Keratinocyte (primary cell): ENCODE results near the gene SMAD3. TPM values are rescaled to one million over a fixed set of nuclear protein-coding genes. Genes with fewer than 3 reads are reported as not detected.

Experiments
- DNase-seq: peaks from one replicate; pipeline ENCODE4 v3.0.0-alpha.2; 2011; ENCODE audit warnings: low read depth, missing footprints, low spot score
- FAIRE-seq: peaks from 2 replicates; lab custom pipeline; 2011; peaks lifted over from hg19 to GRCh38; lab: Jason Lieb, UNC
- H2AFZ ChIP-seq: 2 replicates; pipeline ENCODE4 v1.6.0; 2012; ENCODE audit warnings: low read length, control low read depth, inconsistent platforms; ENCODE audit not compliant: control insufficient read depth
- H3K27ac ChIP-seq: 2 replicates; pipeline ENCODE4 v1.5.1; 2011; ENCODE audit warnings: low read length; ENCODE audit not compliant: control insufficient read depth, insufficient read depth
- H3K27me3 ChIP-seq: 3 replicates; pipeline ENCODE4 v1.6.0; 2011; ENCODE audit warnings: low read length; ENCODE audit not compliant: control insufficient read depth, insufficient read depth; ENCODE audit errors: extremely low read depth
- H3K36me3 ChIP-seq, 2 experiments: 2 replicates in 1 of 2; 3 replicates in 1 of 2; pipeline ENCODE4 v1.5.1; 2011; ENCODE audit warnings: low read length in 2 of 2, mild to moderate bottlenecking in 1 of 2; ENCODE audit not compliant: control insufficient read depth in 2 of 2, insufficient read depth in 2 of 2; ENCODE audit errors: extremely low read depth in 1 of 2
- H3K4me1 ChIP-seq: 3 replicates; pipeline ENCODE4 v1.5.1; 2011; ENCODE audit warnings: low read length; ENCODE audit not compliant: control insufficient read depth, insufficient read depth; ENCODE audit errors: extremely low read depth
- H3K4me2 ChIP-seq: 3 replicates; pipeline ENCODE4 v1.6.0; 2011; ENCODE audit warnings: low read depth, low read length; ENCODE audit not compliant: control insufficient read depth, insufficient read depth; ENCODE audit errors: extremely low read depth
- H3K4me3 ChIP-seq, 3 experiments: fragments of 200-600 bp in 1 of 3; sonication (generic) in 1 of 3; 2 replicates in 2 of 3; 3 replicates in 1 of 3; pipeline ENCODE4 v1.5.1; 2011 to 2016; ENCODE audit warnings: low read length in 3 of 3, mild to moderate bottlenecking in 3 of 3, control low read depth in 2 of 3, inconsistent platforms in 1 of 3, low read depth in 1 of 3, mixed read lengths in 1 of 3, mixed run types in 1 of 3, moderate library complexity in 1 of 3; ENCODE audit not compliant: control insufficient read depth in 2 of 3, insufficient read depth in 2 of 3; ENCODE audit errors: extremely low read depth in 1 of 3
- H3K79me2 ChIP-seq: 2 replicates; pipeline ENCODE4 v1.6.0; 2012; ENCODE audit warnings: low read length; ENCODE audit not compliant: control insufficient read depth, insufficient read depth
- H3K9ac ChIP-seq: 3 replicates; pipeline ENCODE4 v1.6.0; 2011; ENCODE audit warnings: low read length; ENCODE audit not compliant: control insufficient read depth, insufficient read depth; ENCODE audit errors: extremely low read depth
- H3K9me1 ChIP-seq: 3 replicates; pipeline ENCODE4 v1.6.0; 2011; ENCODE audit warnings: low read length; ENCODE audit not compliant: control insufficient read depth, insufficient read depth; ENCODE audit errors: extremely low read depth
- H3K9me3 ChIP-seq: 2 replicates; pipeline ENCODE4 v1.5.1; 2012; ENCODE audit warnings: low read depth, low read length; ENCODE audit not compliant: control insufficient read depth
- H4K20me1 ChIP-seq: 3 replicates; pipeline ENCODE4 v1.6.0; 2011; ENCODE audit warnings: low read length; ENCODE audit not compliant: control insufficient read depth, insufficient read depth; ENCODE audit errors: extremely low read depth
- EZH2 ChIP-seq: IDR thresholded peaks from one replicate; pipeline ENCODE4 v1.6.1; 2012; ENCODE audit warnings: inconsistent platforms, mild to moderate bottlenecking, low read length, moderate library complexity
- dilution Hi-C: fragments of 300-500 bp; cut with MboI; formaldehyde crosslinking; loops from one replicate; pipeline ENCODE4 v1.7.0; 2020; ENCODE audit warnings: low sequenced_read_pairs; ENCODE audit not compliant: extremely low pct_ligation_motif_present
- polyA plus RNA-seq, 5 experiments: library from polyadenylated mRNA; depleted of rRNA in 3 of 5; stranded (reverse) in 3 of 5; stranded (forward) in 1 of 5; unstranded in 1 of 5; fragments of >200 nt; gene quantifications; 1 replicate in 1 of 5; 2 replicates in 3 of 5; 3 replicates in 1 of 5; pipeline versions ENCODE4 v1.2.1 to v1.2.3, GENCODE V29; 2011 to 2012; ENCODE audit warnings: missing spikeins in 2 of 5, low read depth in 1 of 5, low replicate concordance in 1 of 5
- TF ChIP-seq, protein P1 (sequence below), 3 experiments: IDR thresholded peaks in 1 of 3; conservative IDR thresholded peaks in 1 of 3; optimal IDR thresholded peaks in 1 of 3; 2 replicates in 2 of 3; 3 replicates in 1 of 3; pipeline versions ENCODE3 to v1.5.1; 2011; ENCODE audit warnings: low read length in 3 of 3, mild to moderate bottlenecking in 3 of 3, moderate library complexity in 2 of 3, control low read depth in 1 of 3, inconsistent platforms in 1 of 3; ENCODE audit not compliant: insufficient read depth in 2 of 3; ENCODE audit errors: extremely low read depth in 1 of 3

The SMAD3 gene
- polyA plus RNA-seq, 1 donor (not counting 4 experiments of a cell fraction or from before 2014, with no cell fraction given): 33.7 TPM

DNA sequence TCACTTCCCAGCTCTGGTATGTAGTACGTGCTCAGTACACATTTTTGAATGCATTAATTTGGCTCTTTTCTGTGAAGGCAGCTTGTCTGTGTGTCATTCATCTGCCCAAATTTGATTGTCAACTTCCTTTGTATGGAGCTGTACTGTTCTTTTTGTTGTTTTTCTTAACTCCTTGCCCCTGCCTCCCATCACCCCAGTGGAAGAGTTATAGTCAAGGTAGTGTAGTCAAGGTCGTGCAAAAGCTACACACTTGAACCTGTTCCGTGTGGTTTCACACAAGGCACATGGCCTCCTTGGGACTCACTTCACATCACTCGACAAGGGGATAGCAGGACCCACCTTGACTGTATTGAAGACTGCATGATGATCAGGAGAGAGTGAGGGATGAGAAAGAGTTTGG, 37.6 kb downstream of the SMAD3 start:
- Histone ChIP-seq H3K79me2 (peaks cover 68% of the 10 kb centered on the region), H3K4me2 (no peak overlapping the region), H3K27ac (peak overlapping the region; percentile 88), H3K9me3 (no peaks in the 10 kb centered on the region), H3K27me3 (no peaks in the 10 kb centered on the region), H3K9ac (peak overlapping the region; percentile 55), H3K36me3 (peaks cover 11 to 25% of the 10 kb centered on the region in 2 experiments), H3K4me1 (peaks cover 90% of the 10 kb centered on the region), H4K20me1 (no peaks in the 10 kb centered on the region), H3K4me3 (no peak overlapping the region), H3K9me1 (peaks cover 3% of the 10 kb centered on the region), H2AFZ (no peak overlapping the region)
- dilution Hi-C loops: no loop called here
- FAIRE-seq (no peak), DNase-seq (no peak)
- TF ChIP-seq, protein P1, sequence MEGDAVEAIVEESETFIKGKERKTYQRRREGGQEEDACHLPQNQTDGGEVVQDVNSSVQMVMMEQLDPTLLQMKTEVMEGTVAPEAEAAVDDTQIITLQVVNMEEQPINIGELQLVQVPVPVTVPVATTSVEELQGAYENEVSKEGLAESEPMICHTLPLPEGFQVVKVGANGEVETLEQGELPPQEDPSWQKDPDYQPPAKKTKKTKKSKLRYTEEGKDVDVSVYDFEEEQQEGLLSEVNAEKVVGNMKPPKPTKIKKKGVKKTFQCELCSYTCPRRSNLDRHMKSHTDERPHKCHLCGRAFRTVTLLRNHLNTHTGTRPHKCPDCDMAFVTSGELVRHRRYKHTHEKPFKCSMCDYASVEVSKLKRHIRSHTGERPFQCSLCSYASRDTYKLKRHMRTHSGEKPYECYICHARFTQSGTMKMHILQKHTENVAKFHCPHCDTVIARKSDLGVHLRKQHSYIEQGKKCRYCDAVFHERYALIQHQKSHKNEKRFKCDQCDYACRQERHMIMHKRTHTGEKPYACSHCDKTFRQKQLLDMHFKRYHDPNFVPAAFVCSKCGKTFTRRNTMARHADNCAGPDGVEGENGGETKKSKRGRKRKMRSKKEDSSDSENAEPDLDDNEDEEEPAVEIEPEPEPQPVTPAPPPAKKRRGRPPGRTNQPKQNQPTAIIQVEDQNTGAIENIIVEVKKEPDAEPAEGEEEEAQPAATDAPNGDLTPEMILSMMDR (optimal IDR thresholded peaks at IDR 0.05 in 1 of 3, IDR thresholded peaks at IDR 0.05 in 1 of 3, conservative IDR thresholded peaks at IDR 0.05 in 1 of 3; ENCODE audit: extremely low read depth in 1 of 3, insufficient read depth in 2 of 3, low read length in 3 of 3): no peak
- no peak for TF ChIP-seq EZH2

DNA sequence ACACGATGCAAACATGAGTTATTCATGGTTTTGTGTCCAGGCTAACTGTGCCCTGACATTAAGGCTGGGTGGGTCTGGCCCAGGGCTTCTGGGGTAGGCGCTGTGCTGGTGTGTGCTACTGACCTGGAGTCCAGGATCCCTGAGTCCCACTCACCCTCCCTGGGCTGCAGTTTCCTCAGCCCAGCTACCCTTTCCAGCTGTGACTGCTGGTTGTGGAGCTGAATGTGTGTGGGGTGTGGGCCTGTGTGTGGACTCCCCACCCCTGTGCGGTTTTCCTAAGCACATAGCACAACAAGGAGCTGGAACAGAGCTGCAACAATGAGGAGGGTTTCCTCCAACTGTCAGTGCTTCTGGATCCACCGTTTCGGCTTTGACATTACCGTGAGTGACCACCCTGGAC, 38.0 kb downstream of the SMAD3 start:
- FAIRE-seq: no peak

More for the DNA sequence above, 38.0 kb downstream of the SMAD3 start:
- Histone ChIP-seq H3K9me3 (no peaks in the 10 kb centered on the region), H3K4me1 (peaks cover 90% of the 10 kb centered on the region), H3K36me3 (peaks cover 13 to 28% of the 10 kb centered on the region in 2 experiments), H3K4me3 (no peak overlapping the region), H3K27me3 (no peaks in the 10 kb centered on the region), H2AFZ (no peak overlapping the region), H3K79me2 (peaks cover 72% of the 10 kb centered on the region), H3K9ac (peak overlapping the region; percentile 55), H3K27ac (peak overlapping the region; percentile 88), H3K9me1 (peaks cover 5% of the 10 kb centered on the region), H3K4me2 (peak overlapping the region; percentile 39), H4K20me1 (no peaks in the 10 kb centered on the region)
- TF ChIP-seq EZH2: no peak
- TF ChIP-seq, protein P1 (optimal IDR thresholded peaks at IDR 0.05 in 1 of 3, IDR thresholded peaks at IDR 0.05 in 1 of 3, conservative IDR thresholded peaks at IDR 0.05 in 1 of 3; ENCODE audit: extremely low read depth in 1 of 3, insufficient read depth in 2 of 3, low read length in 3 of 3): no peak
- no peak for DNase-seq
- dilution Hi-C loops: no loop called here
